Fibroblast of lung (primary cell): ENCODE data around the gene CCDC148. TPM values are rescaled to one million over a fixed set of nuclear protein-coding genes. Genes with fewer than 3 reads are reported as not detected.

Experiments used
- DNase-seq, 2 donors: peaks; one replicate each; pipeline versions ENCODE4 v3.0.0 to v3.0.0-alpha.2; 2010; ENCODE audit warnings: low read depth in 2 of 2
- H2AFZ ChIP-seq: 2 replicates; pipeline ENCODE4 v1.5.1; 2012; ENCODE audit warnings: low read length, control low read depth, inconsistent platforms
- H3K27ac ChIP-seq: 2 replicates; pipeline ENCODE4 v1.5.1; 2011; ENCODE audit warnings: low read length, control low read depth; ENCODE audit not compliant: insufficient read depth
- H3K27me3 ChIP-seq: 2 replicates; pipeline ENCODE4 v1.5.1; 2011; ENCODE audit warnings: mild to moderate bottlenecking, low read length; ENCODE audit not compliant: control insufficient read depth, insufficient read depth
- H3K36me3 ChIP-seq: 2 replicates; pipeline ENCODE4 v1.5.1; 2011; ENCODE audit warnings: low read length; ENCODE audit not compliant: control insufficient read depth, insufficient read depth
- H3K4me1 ChIP-seq: 2 replicates; pipeline ENCODE4 v1.5.1; 2011; ENCODE audit warnings: low read length; ENCODE audit not compliant: control insufficient read depth, insufficient read depth; ENCODE audit errors: extremely low read depth
- H3K4me2 ChIP-seq: 2 replicates; pipeline ENCODE4 v1.5.1; 2011; ENCODE audit warnings: low read length, control low read depth; ENCODE audit not compliant: insufficient read depth; ENCODE audit errors: extremely low read depth
- H3K4me3 ChIP-seq, 4 experiments: fragments of 200-600 bp in 1 of 4; sonication (generic) in 1 of 4; replicated peaks in 1 of 4; 2 replicates each; pipeline ENCODE4 v1.5.1; 2011 to 2016; ENCODE audit warnings: low read length in 4 of 4, low read depth in 3 of 4, mild to moderate bottlenecking in 3 of 4, control low read depth in 2 of 4, inconsistent platforms in 1 of 4, mixed read lengths in 1 of 4; ENCODE audit not compliant: insufficient read depth in 1 of 4; ENCODE audit errors: control extremely low read depth in 1 of 4
- H3K79me2 ChIP-seq: 2 replicates; pipeline ENCODE4 v1.5.1; 2012; ENCODE audit warnings: mild to moderate bottlenecking, low read length, inconsistent platforms; ENCODE audit not compliant: control insufficient read depth, insufficient read depth
- H3K9ac ChIP-seq: 2 replicates; pipeline ENCODE4 v1.5.1; 2011; ENCODE audit warnings: mild to moderate bottlenecking, low read length, control low read depth; ENCODE audit not compliant: insufficient read depth
- H3K9me3 ChIP-seq: 2 replicates; pipeline ENCODE4 v1.5.1; 2012; ENCODE audit warnings: low read depth, low read length; ENCODE audit not compliant: control insufficient read depth, insufficient read depth
- H4K20me1 ChIP-seq: 2 replicates; pipeline ENCODE4 v1.5.1; 2011; ENCODE audit warnings: low read length; ENCODE audit not compliant: control insufficient read depth, insufficient read depth; ENCODE audit errors: extremely low read depth
- EZH2 ChIP-seq: IDR thresholded peaks from 2 replicates; pipeline ENCODE4 v1.5.1; 2012; ENCODE audit warnings: low read length, control low read depth, mild to moderate bottlenecking; ENCODE audit errors: missing control alignments
- polyA plus RNA-seq, 2 donors: library from polyadenylated mRNA; depleted of rRNA in 1 of 2; stranded (reverse) in 1 of 2; unstranded in 1 of 2; fragments of >200 nt; gene quantifications; 2 replicates each; pipeline ENCODE4 v1.2.1, GENCODE V29; 2011 to 2012; ENCODE audit warnings: missing spikeins in 1 of 2
- total RNA-seq: library from RNA; depleted of rRNA; stranded (reverse); fragments of >200 nt; gene quantifications from 2 replicates; pipeline ENCODE4 v1.2.1, GENCODE V29; 2014
- TF ChIP-seq, protein P1 (sequence below), 2 donors: IDR thresholded peaks in 1 of 2; conservative IDR thresholded peaks in 1 of 2; 1 replicate in 1 of 2; 2 replicates in 1 of 2; pipeline ENCODE4 v1.5.1; 2011 to 2012; ENCODE audit warnings: low read length in 2 of 2, control low read depth in 1 of 2, inconsistent platforms in 1 of 2, low read depth in 1 of 2, mild to moderate bottlenecking in 1 of 2

The CCDC148 gene
- total and polyA plus RNA-seq, 2 donors (not counting 1 experiment from before 2014, with no cell fraction given), result 1.2 TPM

DNA sequence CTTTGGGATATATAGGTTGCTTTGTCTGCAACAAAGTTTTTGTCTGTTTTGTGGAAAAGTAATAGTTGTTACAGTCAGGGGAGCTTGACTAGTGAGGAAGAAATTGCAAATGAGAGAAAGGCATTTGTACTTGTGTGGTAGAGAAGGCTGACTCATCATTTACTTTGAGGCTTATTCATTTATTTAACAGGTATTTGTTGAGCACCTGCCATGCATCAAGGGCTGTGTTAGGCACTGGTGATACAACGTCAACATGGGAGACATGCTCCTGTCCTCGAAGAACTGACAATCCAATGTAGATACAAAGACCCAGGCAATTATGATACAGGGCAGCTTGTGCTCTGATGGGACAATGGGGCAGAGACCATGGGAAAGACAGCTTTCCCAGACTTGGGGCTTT, 275.4 kb downstream of the CCDC148 start:
- Histone ChIP-seq H3K9me3 (no peaks in the 10 kb centered on the region), H2AFZ (no peak overlapping the region), H4K20me1 (no peaks in the 10 kb centered on the region), H3K9ac (no peak overlapping the region), H3K79me2 (no peaks in the 10 kb centered on the region), H3K27me3 (peaks cover 2% of the 10 kb centered on the region), H3K4me2 (no peak overlapping the region), H3K4me3 (no peak overlapping the region), H3K4me1 (no peaks in the 10 kb centered on the region), H3K27ac (no peak overlapping the region), H3K36me3 (no peaks in the 10 kb centered on the region)
- DNase-seq, result no peak
- TF ChIP-seq, protein P1, sequence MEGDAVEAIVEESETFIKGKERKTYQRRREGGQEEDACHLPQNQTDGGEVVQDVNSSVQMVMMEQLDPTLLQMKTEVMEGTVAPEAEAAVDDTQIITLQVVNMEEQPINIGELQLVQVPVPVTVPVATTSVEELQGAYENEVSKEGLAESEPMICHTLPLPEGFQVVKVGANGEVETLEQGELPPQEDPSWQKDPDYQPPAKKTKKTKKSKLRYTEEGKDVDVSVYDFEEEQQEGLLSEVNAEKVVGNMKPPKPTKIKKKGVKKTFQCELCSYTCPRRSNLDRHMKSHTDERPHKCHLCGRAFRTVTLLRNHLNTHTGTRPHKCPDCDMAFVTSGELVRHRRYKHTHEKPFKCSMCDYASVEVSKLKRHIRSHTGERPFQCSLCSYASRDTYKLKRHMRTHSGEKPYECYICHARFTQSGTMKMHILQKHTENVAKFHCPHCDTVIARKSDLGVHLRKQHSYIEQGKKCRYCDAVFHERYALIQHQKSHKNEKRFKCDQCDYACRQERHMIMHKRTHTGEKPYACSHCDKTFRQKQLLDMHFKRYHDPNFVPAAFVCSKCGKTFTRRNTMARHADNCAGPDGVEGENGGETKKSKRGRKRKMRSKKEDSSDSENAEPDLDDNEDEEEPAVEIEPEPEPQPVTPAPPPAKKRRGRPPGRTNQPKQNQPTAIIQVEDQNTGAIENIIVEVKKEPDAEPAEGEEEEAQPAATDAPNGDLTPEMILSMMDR (conservative IDR thresholded peaks at IDR 0.05 in 1 of 2, IDR thresholded peaks at IDR 0.05 in 1 of 2; ENCODE audit: low read depth in 1 of 2, low read length in 2 of 2), result no peak
- no peak for TF ChIP-seq EZH2

DNA sequence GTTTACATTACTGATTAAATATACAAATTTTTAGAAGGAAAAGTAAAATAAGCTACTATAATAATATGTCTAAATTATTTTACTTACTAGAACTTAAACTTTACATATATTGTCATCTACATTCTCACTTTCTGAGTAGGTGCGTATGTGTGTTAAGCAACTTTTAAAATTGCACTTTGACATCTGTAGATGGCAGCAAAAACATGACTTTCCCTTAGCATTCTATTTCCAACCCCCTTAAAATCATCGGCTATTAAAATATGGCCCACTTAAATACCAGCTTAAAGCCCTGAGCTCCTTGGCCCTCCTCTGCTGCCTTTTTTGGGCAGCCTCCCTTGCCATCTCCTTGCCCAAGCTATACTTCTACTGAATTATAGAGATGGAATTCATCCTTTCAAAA, 276.9 kb downstream of the CCDC148 start:
- H3K4me1 ChIP-seq, result no peaks in the 10 kb centered on the region
- TF ChIP-seq, protein P1 (conservative IDR thresholded peaks at IDR 0.05 in 1 of 2, IDR thresholded peaks at IDR 0.05 in 1 of 2; ENCODE audit: low read depth in 1 of 2, low read length in 2 of 2), result peak; percentile 37 to 52
- TF ChIP-seq EZH2, result no peak
- peak in 1 of 2 donors; percentile 54 for DNase-seq

GRCh38 chr2:158178646-158179045, 277.9 kb downstream of the CCDC148 start:
- no peaks in the 10 kb centered on the region for H4K20me1 ChIP-seq
- no peak overlapping the region for H2AFZ ChIP-seq
- TF ChIP-seq, protein P1 (conservative IDR thresholded peaks at IDR 0.05 in 1 of 2, IDR thresholded peaks at IDR 0.05 in 1 of 2; ENCODE audit: low read depth in 1 of 2, low read length in 2 of 2), result no peak
- TF ChIP-seq EZH2, result no peak
- H3K9me3 ChIP-seq, result no peaks in the 10 kb centered on the region
- H3K27ac ChIP-seq, result no peak overlapping the region
- DNase-seq, result no peak
- H3K79me2 ChIP-seq, result no peaks in the 10 kb centered on the region
- H3K4me2 ChIP-seq, result no peak overlapping the region
- no peaks in the 10 kb centered on the region for H3K36me3 ChIP-seq
- H3K9ac ChIP-seq, result no peak overlapping the region
- H3K27me3 ChIP-seq, result no peaks in the 10 kb centered on the region
- no peak overlapping the region for H3K4me3 ChIP-seq
- no peaks in the 10 kb centered on the region for H3K4me1 ChIP-seq

More for the DNA sequence above, 276.9 kb downstream of the CCDC148 start:
- H3K4me2 ChIP-seq, result no peak overlapping the region
- no peak overlapping the region for H3K27ac ChIP-seq
- H3K27me3 ChIP-seq, result no peaks in the 10 kb centered on the region
- no peak overlapping the region for H2AFZ ChIP-seq
- H3K4me3 ChIP-seq, result no peak overlapping the region
- H4K20me1 ChIP-seq, result no peaks in the 10 kb centered on the region
- H3K79me2 ChIP-seq, result no peaks in the 10 kb centered on the region
- no peak overlapping the region for H3K9ac ChIP-seq
- no peaks in the 10 kb centered on the region for H3K36me3 ChIP-seq
- H3K9me3 ChIP-seq, result no peaks in the 10 kb centered on the region
